Activated naive CD4-positive, alpha-beta T cell treated with anti-CD3 and anti-CD28 coated beads for 36 hours (primary cell): ENCODE results near the gene FLACC1. TPM values are rescaled to one million over a fixed set of nuclear protein-coding genes. Genes with fewer than 3 reads are reported as not detected.
"Not testable (repeated sequence)": the region's sequence is repeated elsewhere in the genome, so short reads cannot be mapped to it uniquely, and the experiment has no call there.

ENCODE experiments used
- CTCF ChIA-PET: fragments of 350-600 bp; sonication (Branson Sonifier 250); formaldehyde crosslinking; loops from one replicate; lab custom pipeline; 2021; ENCODE audit warnings: antibody characterized with exemption; lab: Charles Lee
- DNase-seq: peaks from one replicate; pipeline ENCODE4 v3.0.0-alpha.2; 2020
- H3K27ac Mint-ChIP-seq: one replicate; pipeline ENCODE4 v1.8.0; 2021; ENCODE audit warnings: mild to moderate bottlenecking, mixed read lengths
- H3K27me3 Mint-ChIP-seq: one replicate; pipeline ENCODE4 v1.8.0; 2021; ENCODE audit warnings: low read depth, mixed read lengths
- H3K36me3 Mint-ChIP-seq: one replicate; pipeline ENCODE4 v1.8.0; 2021; ENCODE audit warnings: low read depth, mixed read lengths
- H3K4me1 Mint-ChIP-seq: one replicate; pipeline ENCODE4 v1.8.0; 2021; ENCODE audit warnings: low read depth, mixed read lengths
- H3K4me3 Mint-ChIP-seq: one replicate; pipeline ENCODE4 v1.8.0; 2021; ENCODE audit warnings: mild to moderate bottlenecking, moderate library complexity, mixed read lengths
- H3K9me3 Mint-ChIP-seq: one replicate; pipeline ENCODE4 v1.8.0; 2021; ENCODE audit warnings: mixed read lengths
- intact Hi-C: fragments of 100-400 bp; cut with micrococcal nuclease; formaldehyde crosslinking; loops from one replicate; pipeline ENCODE4 v1.15.1; 2023
- total RNA-seq, 2 experiments: library from RNA; stranded (reverse); gene quantifications; one replicate each; pipeline ENCODE4 v1.2.3, GENCODE V29; 2021

The FLACC1 gene
- total RNA-seq, 2 experiments from 2014 or later, result 0.57 to 0.84 TPM

DNA sequence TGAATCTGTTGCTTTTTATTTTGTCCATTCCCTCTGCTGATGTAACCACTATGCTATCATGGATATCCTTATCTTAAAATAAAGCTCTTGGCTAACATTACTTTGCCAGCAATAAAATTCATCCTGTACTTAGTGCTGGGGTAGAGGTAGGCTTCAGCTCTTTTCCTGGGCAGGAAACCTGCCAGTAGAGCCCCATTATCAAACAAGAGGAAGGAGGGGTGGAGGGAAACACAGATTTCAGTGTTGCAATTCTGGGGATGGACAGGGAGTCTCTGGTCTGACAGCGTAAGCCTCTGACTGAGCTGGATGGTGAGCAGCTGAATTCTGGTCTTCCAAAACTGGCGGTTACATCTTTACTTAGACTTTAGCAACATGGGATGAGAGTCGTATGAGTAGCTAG lies 49.3 kb downstream of the FLACC1 start:
- Mint-ChIP-seq H3K27ac (no peak overlapping the region), H3K4me3 (no peak overlapping the region), H3K9me3 (peaks cover 6% of the 10 kb centered on the region), H3K36me3 (peaks cover 22% of the 10 kb centered on the region), H3K4me1 (no peaks in the 10 kb centered on the region), H3K27me3 (no peaks in the 10 kb centered on the region)
- CTCF ChIA-PET, result interaction anchor here (0.6 kb wide), 2 partner anchors 63 to 190 kb away, joined by 3 read pairs; no protein-coding TSS in a partner anchor
- intact Hi-C loops, result no loop called here
- no peak for DNase-seq

DNA sequence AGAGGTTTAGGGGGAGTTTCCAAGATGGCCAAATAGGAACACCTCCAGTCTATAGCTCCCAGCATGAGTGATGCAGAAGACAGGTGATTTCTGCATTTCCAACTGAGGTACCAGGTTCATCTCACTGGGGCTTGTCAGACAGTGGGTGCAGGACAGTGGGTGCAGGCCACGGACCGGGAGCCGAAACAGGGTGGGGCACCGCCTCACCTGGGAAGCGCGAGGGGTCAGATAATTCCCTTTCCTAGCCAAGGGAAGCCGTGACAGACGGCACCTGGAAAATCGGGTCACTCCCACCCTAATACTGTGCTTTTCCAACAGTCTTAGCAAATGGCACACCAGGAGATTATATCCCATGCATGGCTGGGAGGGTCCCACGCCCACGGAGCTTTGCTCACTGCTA lies 57.2 kb downstream of the FLACC1 start:
- Mint-ChIP-seq H3K9me3 (peaks cover 29% of the 10 kb centered on the region), H3K36me3 (peaks cover 36% of the 10 kb centered on the region)
- H3K4me1 Mint-ChIP-seq, H3K27ac Mint-ChIP-seq, H3K4me3 Mint-ChIP-seq, H3K27me3 Mint-ChIP-seq, intact Hi-C loops, DNase-seq: not testable (repeated sequence)
- CTCF ChIA-PET, result interaction anchor here (1.4 to 1.7 kb wide), 2 partner anchors 10 to 64 kb away, joined by 4 to 7 read pairs; no protein-coding TSS in a partner anchor

DNA sequence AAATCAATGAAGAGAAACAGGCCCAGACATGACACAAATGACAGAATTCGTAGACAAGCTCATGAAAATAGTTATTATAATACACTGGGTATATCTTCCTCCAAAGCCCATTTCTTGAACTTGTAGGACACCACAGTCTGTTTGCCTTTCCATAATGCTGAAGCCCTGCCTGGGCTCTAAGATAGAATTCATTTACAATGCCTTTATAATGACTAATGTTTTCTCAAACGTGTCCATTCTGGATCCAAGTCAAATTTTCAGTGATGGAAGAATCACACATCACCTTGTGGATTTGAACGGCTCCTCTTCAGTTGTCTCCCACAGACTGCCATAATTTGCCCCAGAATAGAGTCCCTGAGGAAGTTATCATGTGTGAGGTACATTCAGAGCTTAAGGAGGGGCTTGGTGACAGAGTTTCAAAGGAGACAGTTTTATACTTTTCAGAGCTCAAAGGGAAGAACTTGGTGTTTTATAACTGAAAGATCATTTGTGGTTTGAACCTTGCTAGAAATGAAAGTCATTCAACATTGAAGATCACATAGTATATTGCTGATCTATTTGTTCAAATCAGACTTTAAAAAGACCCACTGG lies 58.6 kb downstream of the FLACC1 start:
- H3K36me3 Mint-ChIP-seq, result peaks cover 35% of the 10 kb centered on the region
- peaks cover 5% of the 10 kb centered on the region for H3K4me1 Mint-ChIP-seq
- H3K4me3 Mint-ChIP-seq, result no peak overlapping the region
- CTCF ChIA-PET, result interaction anchor here (0.6 to 1.7 kb wide), 5 partner anchors 9 to 1795 kb away, joined by 3 to 7 read pairs (median 4); no protein-coding TSS in a partner anchor
- no peaks in the 10 kb centered on the region for H3K27me3 Mint-ChIP-seq
- no peak for DNase-seq
- H3K27ac Mint-ChIP-seq, result no peak overlapping the region
- H3K9me3 Mint-ChIP-seq, result peaks cover 32% of the 10 kb centered on the region
- intact Hi-C loops, result no loop called here

DNA sequence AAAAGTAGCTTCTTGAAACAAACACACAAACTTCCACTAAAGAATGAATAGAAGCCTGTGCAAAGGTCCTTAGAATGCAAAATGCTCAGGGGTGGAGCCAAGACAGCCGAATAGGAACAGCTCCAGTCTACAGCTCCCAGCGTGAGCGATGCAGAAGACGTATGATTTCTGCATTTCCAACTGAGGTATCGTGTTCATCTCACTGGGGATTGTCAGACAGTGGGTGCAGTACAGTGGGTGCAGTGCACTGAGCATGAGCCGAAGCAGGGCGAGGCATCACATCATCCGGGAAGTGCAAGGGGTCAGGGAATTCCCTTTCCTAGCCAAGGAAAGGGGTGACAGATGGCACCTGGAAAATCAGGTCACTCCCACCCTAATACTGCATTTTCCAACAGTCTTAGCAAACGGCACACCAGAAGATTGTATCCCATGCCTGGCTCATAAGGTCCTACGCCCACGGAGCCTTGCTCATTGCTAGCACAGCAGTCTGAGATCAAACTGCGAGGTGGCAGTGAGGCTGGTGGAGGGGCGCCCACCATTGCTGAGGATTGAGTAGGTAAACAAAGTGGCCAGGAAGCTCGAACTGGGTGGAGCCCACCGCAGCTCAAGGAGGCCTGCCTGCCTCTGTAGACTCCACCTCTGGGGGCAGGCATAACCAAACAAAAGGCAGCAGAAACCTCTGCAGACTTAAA lies 66.5 kb downstream of the FLACC1 start:
- H3K27me3 Mint-ChIP-seq, intact Hi-C loops, H3K4me1 Mint-ChIP-seq, H3K4me3 Mint-ChIP-seq, H3K27ac Mint-ChIP-seq, DNase-seq: not testable (repeated sequence)
- Mint-ChIP-seq H3K9me3 (peaks cover 28% of the 10 kb centered on the region), H3K36me3 (peaks cover 63% of the 10 kb centered on the region)
- CTCF ChIA-PET, result interaction anchor here (2.2 kb wide), 1 partner anchor 8 kb away, joined by 7 read pairs; no protein-coding TSS in a partner anchor

DNA sequence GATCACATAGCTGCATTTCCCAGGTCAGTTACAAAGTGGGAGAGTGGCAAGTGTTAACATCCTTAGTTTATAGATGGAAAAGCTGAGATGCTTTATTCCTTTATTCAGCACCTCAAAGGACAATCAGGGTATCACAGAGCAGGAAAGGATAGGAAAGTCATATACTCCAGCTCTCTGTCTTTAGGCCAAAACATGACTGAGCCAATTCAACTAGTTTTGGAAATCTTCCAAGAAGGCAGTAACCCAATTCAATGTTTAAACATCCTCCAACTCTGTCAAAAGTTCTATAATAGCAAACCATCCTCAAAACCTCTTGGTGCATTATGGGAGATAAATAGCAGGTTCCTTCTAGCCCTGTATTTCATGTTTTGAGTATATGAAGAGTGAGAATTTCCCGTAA lies 71.6 kb downstream of the FLACC1 start:
- intact Hi-C loops, result no loop called here
- peaks cover 6% of the 10 kb centered on the region for H3K9me3 Mint-ChIP-seq
- DNase-seq, result no peak
- CTCF ChIA-PET, result interaction anchor here (1.2 kb wide), 1 partner anchor 78 kb away, joined by 3 read pairs; no protein-coding TSS in a partner anchor
- peaks cover 2% of the 10 kb centered on the region for H3K4me1 Mint-ChIP-seq
- no peaks in the 10 kb centered on the region for H3K27me3 Mint-ChIP-seq
- H3K27ac Mint-ChIP-seq, result no peak overlapping the region
- no peak overlapping the region for H3K4me3 Mint-ChIP-seq
- peaks cover 54% of the 10 kb centered on the region for H3K36me3 Mint-ChIP-seq

DNA sequence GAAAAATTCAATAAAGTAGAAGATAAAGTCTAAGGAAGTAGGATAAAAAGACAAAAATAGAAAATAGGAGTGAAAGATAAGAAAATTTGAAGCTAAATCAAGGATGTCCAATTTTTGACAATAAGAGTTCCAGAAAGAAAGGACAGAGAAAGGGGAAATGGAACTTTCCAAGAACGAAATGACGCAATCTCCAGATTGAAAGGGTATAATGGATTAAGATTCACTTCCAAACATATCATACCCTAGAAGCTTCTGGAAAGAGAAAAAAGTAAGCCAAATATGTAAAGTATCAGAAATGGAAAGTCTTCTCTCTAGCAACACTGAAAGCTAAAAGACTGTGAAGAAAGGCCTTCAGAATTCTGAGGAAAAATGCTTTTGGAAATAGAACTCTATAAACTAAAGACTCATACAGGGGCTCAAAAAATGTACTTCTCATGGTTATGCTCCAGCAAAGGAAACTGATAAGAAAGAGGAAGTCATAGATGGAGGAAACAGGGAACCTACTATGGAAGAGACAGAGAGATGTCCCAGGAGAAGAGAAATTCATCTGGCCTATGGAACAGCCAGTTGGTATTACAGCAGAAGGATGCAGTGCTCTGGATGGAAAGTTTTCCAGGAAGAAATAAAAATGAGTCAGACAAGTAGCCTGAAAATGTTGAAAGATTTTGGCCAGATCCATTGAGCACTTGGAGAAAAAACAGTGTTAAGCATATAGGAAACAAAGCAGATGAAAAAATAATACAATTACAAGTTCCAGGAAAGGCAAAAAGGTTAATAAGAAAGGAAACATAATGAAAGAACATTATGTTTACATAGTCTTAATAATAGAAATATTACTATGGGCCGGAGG lies 76.7 kb downstream of the FLACC1 start:
- no peak for DNase-seq
- Mint-ChIP-seq H3K9me3 (no peaks in the 10 kb centered on the region), H3K27ac (peak overlapping the region; percentile 18), H3K4me1 (peaks cover 18% of the 10 kb centered on the region), H3K4me3 (no peak overlapping the region), H3K27me3 (no peaks in the 10 kb centered on the region), H3K36me3 (peaks cover 40% of the 10 kb centered on the region)
- CTCF ChIA-PET, result interaction anchor here (0.8 to 2.1 kb wide), 2 partner anchors 18 to 83 kb away, joined by 3 to 6 read pairs; no protein-coding TSS in a partner anchor
- intact Hi-C loops, result no loop called here

DNA sequence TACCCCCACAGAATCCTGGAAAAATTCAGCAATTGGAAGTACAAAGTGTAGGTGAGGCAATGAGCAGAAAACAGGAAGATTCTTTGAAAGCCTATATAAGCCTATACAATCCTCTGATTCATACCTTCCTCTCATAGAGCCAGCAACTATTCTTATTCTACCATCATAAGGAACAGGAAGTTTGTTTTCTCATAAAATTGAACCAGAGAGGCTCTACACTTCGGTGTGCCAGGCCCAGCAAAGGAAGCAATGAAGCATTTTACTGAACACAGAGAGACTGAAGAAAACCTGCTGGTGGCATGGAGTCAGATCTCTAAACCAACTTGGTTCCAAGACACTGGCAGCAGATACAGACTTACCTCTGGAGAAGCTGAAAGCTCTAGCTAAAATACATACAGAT lies 78.1 kb downstream of the FLACC1 start:
- intact Hi-C loops, result loop anchor here (1.0 to 2.0 kb wide), 2 partner anchors 16 to 43 kb away; no protein-coding TSS in a partner anchor
- CTCF ChIA-PET, result interaction anchor here (0.9 to 2.1 kb wide), 3 partner anchors 16 to 86 kb away, joined by 3 to 6 read pairs (median 4); no protein-coding TSS in a partner anchor
- Mint-ChIP-seq H3K4me1 (peaks cover 18% of the 10 kb centered on the region), H3K27ac (peak overlapping the region; percentile 73), H3K36me3 (peaks cover 41% of the 10 kb centered on the region), H3K9me3 (no peaks in the 10 kb centered on the region), H3K27me3 (no peaks in the 10 kb centered on the region), H3K4me3 (no peak overlapping the region)
- DNase-seq, result peak; percentile 37

DNA sequence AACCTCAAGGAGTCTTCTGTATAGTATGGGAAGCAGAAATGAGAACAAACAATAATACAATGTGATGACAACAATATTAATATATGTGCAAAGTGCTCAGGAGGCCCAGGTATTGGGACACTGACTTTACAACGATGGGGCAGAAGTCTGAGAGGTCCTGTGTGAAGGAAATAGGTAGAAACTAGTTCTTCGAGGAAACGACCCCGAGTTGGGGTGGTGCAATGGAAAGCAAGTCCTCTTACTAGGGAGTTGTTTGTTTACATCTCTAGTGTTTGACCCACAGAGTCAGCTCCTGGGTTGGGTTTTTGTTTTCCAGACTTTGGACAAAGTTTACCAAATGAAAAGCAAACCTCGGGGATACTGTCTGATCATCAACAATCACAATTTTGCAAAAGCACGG lies 80.6 kb downstream of the FLACC1 start:
- Mint-ChIP-seq H3K4me1 (peaks cover 41% of the 10 kb centered on the region), H3K36me3 (peaks cover 56% of the 10 kb centered on the region), H3K27ac (no peak overlapping the region), H3K27me3 (no peaks in the 10 kb centered on the region), H3K4me3 (no peak overlapping the region), H3K9me3 (no peaks in the 10 kb centered on the region)
- CTCF ChIA-PET, result interaction anchor here (0.8 to 1.7 kb wide), 4 partner anchors 15 to 87 kb away, joined by 3 to 5 read pairs (median 4); no protein-coding TSS in a partner anchor
- no peak for DNase-seq
- intact Hi-C loops, result no loop called here

DNA sequence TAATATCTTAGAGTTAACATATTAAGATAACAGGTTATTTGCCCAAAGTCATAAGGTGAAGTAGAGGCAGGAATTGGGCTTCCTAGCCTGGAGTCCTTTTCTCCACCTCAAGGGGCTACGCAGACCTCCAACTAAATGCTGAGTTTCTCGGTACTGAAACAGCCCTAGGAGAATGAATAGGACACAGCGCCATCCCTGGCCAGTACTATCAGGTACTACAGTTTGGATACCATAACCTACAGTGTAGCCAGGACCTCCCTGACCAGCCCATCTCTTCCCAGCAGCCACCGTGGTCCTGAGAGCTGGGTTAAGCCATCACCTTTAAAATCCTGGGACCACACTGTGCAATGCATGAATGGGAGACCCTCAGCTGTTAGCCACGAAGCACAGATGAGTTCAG lies 81.2 kb downstream of the FLACC1 start:
- no peaks in the 10 kb centered on the region for H3K27me3 Mint-ChIP-seq
- no peak for DNase-seq
- peaks cover 46% of the 10 kb centered on the region for H3K4me1 Mint-ChIP-seq
- intact Hi-C loops, result no loop called here
- H3K27ac Mint-ChIP-seq, result no peak overlapping the region
- CTCF ChIA-PET, result interaction anchor here (1.1 to 1.7 kb wide), 3 partner anchors 39 to 88 kb away, joined by 3 read pairs; no protein-coding TSS in a partner anchor
- H3K9me3 Mint-ChIP-seq, result no peaks in the 10 kb centered on the region
- no peak overlapping the region for H3K4me3 Mint-ChIP-seq
- peaks cover 58% of the 10 kb centered on the region for H3K36me3 Mint-ChIP-seq

DNA sequence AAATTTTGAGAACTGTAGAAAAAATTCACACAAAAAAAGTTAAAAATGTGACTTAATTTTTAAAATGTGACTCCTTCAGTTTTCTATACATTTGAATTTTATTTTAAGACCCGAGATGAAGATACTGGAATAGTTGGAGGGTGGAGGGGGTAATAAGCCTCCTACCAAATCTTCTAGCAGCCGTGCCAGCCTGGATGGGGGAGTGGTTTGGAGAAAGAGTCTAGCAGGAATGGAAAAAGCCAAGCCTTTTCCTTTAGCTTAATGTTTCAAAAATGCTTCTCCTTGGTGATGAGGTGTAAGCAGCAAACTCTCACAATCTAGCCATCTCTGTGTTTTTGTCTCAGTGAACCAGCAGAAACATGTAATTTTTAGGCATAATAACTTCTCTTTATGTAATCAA lies 82.1 kb downstream of the FLACC1 start:
- CTCF ChIA-PET, result interaction anchor here (1.1 to 1.7 kb wide), 3 partner anchors 13 to 89 kb away, joined by 3 to 6 read pairs (median 3); no protein-coding TSS in a partner anchor
- intact Hi-C loops, result no loop called here
- Mint-ChIP-seq H3K9me3 (no peaks in the 10 kb centered on the region), H3K36me3 (peaks cover 57% of the 10 kb centered on the region), H3K27me3 (no peaks in the 10 kb centered on the region), H3K4me3 (no peak overlapping the region), H3K4me1 (peaks cover 48% of the 10 kb centered on the region), H3K27ac (no peak overlapping the region)
- no peak for DNase-seq

DNA sequence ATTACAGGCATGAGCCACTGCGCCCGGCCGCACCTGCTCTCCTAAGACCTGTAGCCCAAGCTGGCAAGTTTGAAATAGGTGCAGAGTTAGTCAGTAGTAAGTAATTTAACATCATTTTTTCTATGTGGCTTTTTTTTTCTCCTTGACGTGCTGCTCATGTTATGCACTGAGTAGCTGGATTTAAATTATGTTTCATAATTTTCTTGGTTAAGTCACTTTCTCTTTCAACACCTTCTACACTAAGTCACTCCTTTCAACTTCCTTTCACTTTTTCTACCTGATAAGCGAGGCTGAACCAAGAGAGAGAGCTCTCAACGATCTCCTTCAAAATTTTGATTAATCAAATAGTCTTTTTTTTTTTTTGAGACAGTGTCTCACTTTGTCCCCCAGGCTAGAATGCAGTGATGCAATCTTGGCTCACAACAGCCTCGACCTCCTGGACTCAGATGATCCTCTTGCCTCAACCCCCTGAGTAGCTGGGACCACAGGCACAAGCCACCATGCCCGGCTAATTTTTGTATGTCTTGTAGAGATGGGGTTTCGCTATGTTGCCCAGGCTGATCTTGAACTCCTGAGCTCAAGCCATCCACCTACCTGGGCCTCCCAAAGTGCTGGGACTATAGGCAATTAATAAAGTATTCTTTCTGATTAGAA lies 83.7 kb downstream of the FLACC1 start:
- intact Hi-C loops, result loop anchor here (2.0 kb wide), 1 partner anchor 15 kb away; no protein-coding TSS in a partner anchor
- Mint-ChIP-seq H3K27me3 (no peaks in the 10 kb centered on the region), H3K36me3 (peaks cover 50% of the 10 kb centered on the region), H3K4me3 (peak overlapping the region; percentile 23), H3K27ac (peak overlapping the region; percentile 35), H3K9me3 (no peaks in the 10 kb centered on the region), H3K4me1 (peaks cover 41% of the 10 kb centered on the region)
- CTCF ChIA-PET, result interaction anchor here (0.6 to 1.6 kb wide), 4 partner anchors 11 to 144 kb away, joined by 3 to 6 read pairs (median 4); no protein-coding TSS in a partner anchor
- DNase-seq, result no peak
